Measurements from ENCODE around the gene KCNG1. TPM values are rescaled to one million over a fixed set of nuclear protein-coding genes. Genes with fewer than 3 reads are reported as not detected.

KCNG1 gene
- total and polyA plus RNA-seq, 2 donors (not counting 1 experiment from before 2014, with no cell fraction given): 16.9 to 57.7 TPM

GRCh38 chr20:51034476-51034875 is 11.6 kb upstream of the KCNG1 start:
- POLR2A ChIA-PET: no interaction called here
- Mint-ChIP-seq H3K4me3 (peak overlapping the region; percentile 71), H3K27ac (peak overlapping the region; percentile 91), H3K27me3 (peaks cover 37% of the 10 kb centered on the region), H3K9me3 (ENCODE audit: insufficient read depth) (no peaks in the 10 kb centered on the region), H3K4me1 (peaks cover 41% of the 10 kb centered on the region)
- 70% methylated on average over 2 of the region's 2 CpGs for WGBS (ENCODE audit: insufficient coverage)
- no peaks in the 10 kb centered on the region for H3K27me3 ChIP-seq (replicated peaks in 1 of 4; ENCODE audit: control extremely low read depth in 1 of 4, control insufficient read depth in 3 of 4, insufficient read depth in 4 of 4, low read length in 3 of 4)
- no peaks in the 10 kb centered on the region for H4K20me1 ChIP-seq (ENCODE audit: control insufficient read depth, insufficient read depth, low read length, poor library complexity, severe bottlenecking)
- peaks cover 38 to 45% of the 10 kb centered on the region in 2 donors for H3K4me1 ChIP-seq (ENCODE audit: control insufficient read depth in 2 of 2, insufficient read depth in 2 of 2, low read length in 2 of 2)
- H3K36me3 ChIP-seq (replicated peaks in 1 of 2; ENCODE audit: control extremely low read depth in 1 of 2, control insufficient read depth in 1 of 2, extremely low read depth in 1 of 2, insufficient read depth in 2 of 2, low read length in 1 of 2): no peaks in the 10 kb centered on the region
- no peaks in the 10 kb centered on the region for H3K9me3 ChIP-seq (ENCODE audit: control extremely low read depth in 1 of 3, control insufficient read depth in 2 of 3, insufficient read depth in 1 of 3, low read length in 2 of 3)
- H2AFZ ChIP-seq (ENCODE audit: insufficient read depth, low read depth, low read length, poor library complexity, severe bottlenecking): no peak overlapping the region
- DNase-seq: no peak
- H3K4me3 ChIP-seq (ENCODE audit: control extremely low read depth in 1 of 5, extremely low read depth in 1 of 5, insufficient read depth in 1 of 5, low read depth in 2 of 5, low read length in 4 of 5): peak overlapping the region in 1 of 5 experiments; percentile 48
- peak overlapping the region; percentile 67 to 75 for H3K27ac ChIP-seq (ENCODE audit: low read length in 2 of 2)
- intact Hi-C loops (cut with micrococcal nuclease): no loop called here
- H3K4me2 ChIP-seq (replicated peaks; ENCODE audit: low read depth, low read length, poor library complexity, severe bottlenecking): peak overlapping the region; percentile 69
- no peak for TF ChIP-seq EZH2 (IDR thresholded peaks at IDR 0.05; ENCODE audit: borderline replicate concordance, insufficient read depth, low read depth, low read length, poor library complexity, severe bottlenecking)
- no peak for TF ChIP-seq CTCF (IDR thresholded peaks at IDR 0.05)
- no peak for ATAC-seq (ENCODE audit: low read depth)
- no peaks in the 10 kb centered on the region for H3K79me2 ChIP-seq (ENCODE audit: control insufficient read depth, insufficient read depth, low read length)
- peak overlapping the region; percentile 32 for H3K9ac ChIP-seq (ENCODE audit: low read length)
- CTCF ChIA-PET: interaction anchor here (0.6 to 1.5 kb wide), 2 partner anchors 47 to 61 kb away, joined by 3 to 5 read pairs; no protein-coding TSS in a partner anchor

- Histone ChIP-seq H3K36me3 (replicated peaks in 1 of 2; ENCODE audit: control extremely low read depth in 1 of 2, control insufficient read depth in 1 of 2, extremely low read depth in 1 of 2, insufficient read depth in 2 of 2, low read length in 1 of 2) (no peaks in the 10 kb centered on the region), H3K27me3 (replicated peaks in 1 of 4; ENCODE audit: control extremely low read depth in 1 of 4, control insufficient read depth in 3 of 4, insufficient read depth in 4 of 4, low read length in 3 of 4) (peaks cover 0 to 3% (median 0%) of the 10 kb centered on the region in 4 experiments), H3K9ac (ENCODE audit: low read length) (no peak overlapping the region), H3K79me2 (ENCODE audit: control insufficient read depth, insufficient read depth, low read length) (no peaks in the 10 kb centered on the region), H3K9me3 (ENCODE audit: control extremely low read depth in 1 of 3, control insufficient read depth in 2 of 3, insufficient read depth in 1 of 3, low read length in 2 of 3) (no peaks in the 10 kb centered on the region), H3K4me3 (ENCODE audit: control extremely low read depth in 1 of 5, extremely low read depth in 1 of 5, insufficient read depth in 1 of 5, low read depth in 2 of 5, low read length in 4 of 5) (no peak overlapping the region), H2AFZ (ENCODE audit: insufficient read depth, low read depth, low read length, poor library complexity, severe bottlenecking) (no peak overlapping the region), H3K4me1 (ENCODE audit: control insufficient read depth in 2 of 2, insufficient read depth in 2 of 2, low read length in 2 of 2) (peaks cover 25 to 38% of the 10 kb centered on the region in 2 donors), H3K27ac (ENCODE audit: low read length in 2 of 2) (no peak overlapping the region), H3K4me2 (replicated peaks; ENCODE audit: low read depth, low read length, poor library complexity, severe bottlenecking) (no peak overlapping the region), H4K20me1 (ENCODE audit: control insufficient read depth, insufficient read depth, low read length, poor library complexity, severe bottlenecking) (no peaks in the 10 kb centered on the region)
- no peak for DNase-seq
- no peak for ATAC-seq (ENCODE audit: low read depth)
- peaks cover 30% of the 10 kb centered on the region for H3K4me1 Mint-ChIP-seq
- intact Hi-C loops (cut with micrococcal nuclease): no loop called here
- POLR2A ChIA-PET: no interaction called here
- H3K4me3 Mint-ChIP-seq: no peak overlapping the region
- TF ChIP-seq CTCF (IDR thresholded peaks at IDR 0.05): no peak
- peaks cover 56% of the 10 kb centered on the region for H3K27me3 Mint-ChIP-seq
- CTCF ChIA-PET: interaction anchor here (0.6 to 1.2 kb wide), 3 partner anchors 11 to 277 kb away, joined by 3 to 4 read pairs (median 4); no protein-coding TSS in a partner anchor
- no peaks in the 10 kb centered on the region for H3K9me3 Mint-ChIP-seq (ENCODE audit: insufficient read depth)
- WGBS (ENCODE audit: insufficient coverage): 70% methylated on average over 14 of the region's 17 CpGs
- no peak overlapping the region for H3K27ac Mint-ChIP-seq
These were observed 7.3 kb upstream of the KCNG1 start for GRCh38 chr20:51029963-51030920.
